K562 (cell line): ENCODE measurements around the gene NDUFAF2. TPM values are rescaled to one million over a fixed set of nuclear protein-coding genes. Genes with fewer than 3 reads are reported as not detected.
A peak's percentile ranks its signal among the peaks of the same experiment; 100 is the strongest.

Source experiments
- CAMTA2 ChIP-seq: fragments of 250-450 bp; sonication (Bioruptor Pico); conservative IDR thresholded peaks from 2 replicates; pipeline ENCODE4 v1.5.1; 2022
- CCAR2 ChIP-seq: fragments of 200-400 bp; formaldehyde crosslinking; IDR thresholded peaks from 2 replicates; pipeline ENCODE4 v1.6.1; 2017; ENCODE audit warnings: mild to moderate bottlenecking, low read depth, low read length
- CTBP1 ChIP-seq: fragments of 450-650 bp; IDR thresholded peaks from 2 replicates; pipeline ENCODE4 v1.6.1; 2016; ENCODE audit warnings: borderline replicate concordance
- EGR1 ChIP-seq: fragments of 450-650 bp; conservative IDR thresholded peaks from 2 replicates; pipeline ENCODE4 v1.6.1; 2017; ENCODE audit warnings: mild to moderate bottlenecking
- ELF2 ChIP-seq: fragments of 250-450 bp; sonication (Bioruptor Pico); IDR thresholded peaks from 2 replicates; pipeline ENCODE4 v1.5.0; 2021; ENCODE audit warnings: mild to moderate bottlenecking
- HBP1 ChIP-seq: fragments of 450-650 bp; formaldehyde crosslinking; IDR thresholded peaks from 2 replicates; pipeline ENCODE4 v1.4.0; 2022; ENCODE audit warnings: missing genetic modification characterization
- HDAC8 ChIP-seq: fragments of 450-650 bp; IDR thresholded peaks from 2 replicates; pipeline ENCODE4 v1.6.1; 2016; ENCODE audit warnings: mild to moderate bottlenecking, missing genetic modification characterization, moderate library complexity, missing compliant biosample characterization
- HOXB6 ChIP-seq: fragments of 250-450 bp; sonication (Bioruptor Pico); IDR thresholded peaks from 2 replicates; pipeline ENCODE4 v1.5.1; 2022; ENCODE audit warnings: mild to moderate bottlenecking, borderline replicate concordance
- MEF2A ChIP-seq: IDR thresholded peaks from 2 replicates; pipeline ENCODE4 v1.6.1; 2011; ENCODE audit warnings: low read depth, mild to moderate bottlenecking, low read length, moderate library complexity; ENCODE audit not compliant: control insufficient read depth
- PTBP1 ChIP-seq: fragments of 200-400 bp; formaldehyde crosslinking; IDR thresholded peaks from 2 replicates; pipeline ENCODE4 v1.6.1; 2017; ENCODE audit warnings: low read depth, low read length
- TBL1XR1 ChIP-seq, 2 experiments: IDR thresholded peaks; 2 replicates each; pipeline ENCODE4 v1.6.1; 2012; ENCODE audit warnings: improper control_type of control experiment in 2 of 2, low read length in 2 of 2, mild to moderate bottlenecking in 1 of 2
- THRB ChIP-seq: fragments of 450-650 bp; formaldehyde crosslinking; conservative IDR thresholded peaks from 2 replicates; pipeline ENCODE4 v1.4.0; 2022; ENCODE audit warnings: mild to moderate bottlenecking, missing genetic modification characterization
- U2AF1 ChIP-seq: fragments of 200-400 bp; formaldehyde crosslinking; optimal IDR thresholded peaks from 2 replicates; pipeline ENCODE3; 2017; ENCODE audit warnings: mild to moderate bottlenecking, low read depth, low read length, moderate library complexity
- ZNF165 ChIP-seq: fragments of 250-450 bp; sonication (Bioruptor Pico); IDR thresholded peaks from 2 replicates; pipeline ENCODE4 v1.4.0; 2020; ENCODE audit warnings: borderline replicate concordance
- ZNF224 ChIP-seq: sonication (generic); formaldehyde crosslinking; IDR thresholded peaks from 2 replicates; pipeline ENCODE4 v1.8.0; 2022; ENCODE audit warnings: mild to moderate bottlenecking, missing genetic modification reagents
- ZNF561 ChIP-seq: fragments of 450-650 bp; formaldehyde crosslinking; conservative IDR thresholded peaks from 2 replicates; pipeline ENCODE4 v1.4.0; 2020; ENCODE audit warnings: mild to moderate bottlenecking, moderate library complexity
- polyA plus RNA-seq, 8 experiments: library from polyadenylated mRNA; depleted of rRNA in 4 of 8; stranded (reverse) in 5 of 8; unstranded in 3 of 8; fragments of >200 nt; fragmentation: Nextera tagmentation in 2 of 8; fragmentation: Illumina TruSeq in 1 of 8; extraction: Ambion mirVana in 2 of 8; extraction: Trizol in 1 of 8; gene quantifications; 2 replicates each; pipeline versions ENCODE4 v1.2.1 to v1.2.3, GENCODE V29; 2011 to 2014; ENCODE audit warnings: inconsistent platforms in 1 of 8, missing spikeins in 1 of 8
- total RNA-seq, 7 experiments: library from RNA; depleted of rRNA in 6 of 7; stranded (reverse); fragments of >200 nt in 6 of 7; fragmentation: Illumina TruSeq in 2 of 7; extraction: Trizol in 2 of 7; gene quantifications; 2 replicates each; pipeline versions ENCODE4 v1.2.1 to v1.2.3, GENCODE V29; 2011 to 2021; ENCODE audit warnings: low replicate concordance in 1 of 7
- TF ChIP-seq, protein P1 (sequence below): fragments of 150-350 bp; IDR thresholded peaks from 2 replicates; pipeline ENCODE4 v1.6.1; 2014; ENCODE audit warnings: low read depth, mild to moderate bottlenecking, low read length, borderline replicate concordance
- TF ChIP-seq, protein P2 (sequence below): IDR thresholded peaks from 3 replicates; pipeline ENCODE4 v1.6.1; 2011; ENCODE audit warnings: borderline replicate concordance, mild to moderate bottlenecking, moderate library complexity; ENCODE audit not compliant: insufficient read length; ENCODE audit errors: extremely low read depth

Gene NDUFAF2
- total and polyA plus RNA-seq, 9 of the 15 experiments (the other 6 are each of a cell fraction or from before 2014, with no cell fraction given): 56.0 to 155 (median 95.9) TPM

DNA sequence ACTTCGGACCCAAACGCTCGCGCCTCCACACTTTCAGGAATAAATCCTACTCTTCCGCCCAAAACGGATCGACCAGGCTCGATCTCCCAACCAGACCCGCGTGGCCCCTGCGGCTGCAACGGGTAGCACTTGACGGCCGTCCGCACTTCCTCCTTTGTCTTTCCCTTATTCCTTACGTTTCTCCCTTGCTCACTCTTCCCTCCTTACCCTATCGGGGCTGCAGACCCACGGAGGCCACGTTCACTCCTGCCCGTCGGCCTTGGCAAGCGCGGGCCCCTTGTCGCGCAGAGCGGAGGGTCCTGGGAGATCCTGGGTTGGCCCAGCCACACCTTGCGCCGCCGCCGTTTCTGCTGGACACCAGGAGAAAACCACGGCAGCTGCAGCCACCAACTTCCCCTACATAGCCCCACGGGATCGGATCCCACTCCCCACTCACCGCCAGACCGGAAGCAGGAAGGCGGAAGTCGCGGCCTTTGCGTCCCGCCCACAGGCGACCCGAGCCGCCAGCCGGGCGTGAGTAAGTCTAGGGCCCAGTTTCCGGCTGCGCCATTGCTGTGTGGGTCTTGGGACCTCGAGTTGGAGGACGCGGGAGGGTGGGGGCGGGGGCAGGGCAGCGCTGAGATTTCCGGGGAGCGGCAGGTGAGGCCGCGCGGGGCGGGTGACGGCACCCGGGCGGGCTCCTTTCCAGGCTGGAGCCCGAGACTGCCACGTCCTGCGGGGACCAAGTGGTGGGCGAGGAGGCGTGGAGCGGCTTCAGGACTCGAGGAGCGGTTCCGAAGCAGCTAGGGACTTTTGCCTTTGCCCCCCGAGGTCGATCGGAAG, 217.2 kb downstream of the NDUFAF2 start, which contains the start of gene SMIM15 (continued):
- TF ChIP-seq, protein P1, sequence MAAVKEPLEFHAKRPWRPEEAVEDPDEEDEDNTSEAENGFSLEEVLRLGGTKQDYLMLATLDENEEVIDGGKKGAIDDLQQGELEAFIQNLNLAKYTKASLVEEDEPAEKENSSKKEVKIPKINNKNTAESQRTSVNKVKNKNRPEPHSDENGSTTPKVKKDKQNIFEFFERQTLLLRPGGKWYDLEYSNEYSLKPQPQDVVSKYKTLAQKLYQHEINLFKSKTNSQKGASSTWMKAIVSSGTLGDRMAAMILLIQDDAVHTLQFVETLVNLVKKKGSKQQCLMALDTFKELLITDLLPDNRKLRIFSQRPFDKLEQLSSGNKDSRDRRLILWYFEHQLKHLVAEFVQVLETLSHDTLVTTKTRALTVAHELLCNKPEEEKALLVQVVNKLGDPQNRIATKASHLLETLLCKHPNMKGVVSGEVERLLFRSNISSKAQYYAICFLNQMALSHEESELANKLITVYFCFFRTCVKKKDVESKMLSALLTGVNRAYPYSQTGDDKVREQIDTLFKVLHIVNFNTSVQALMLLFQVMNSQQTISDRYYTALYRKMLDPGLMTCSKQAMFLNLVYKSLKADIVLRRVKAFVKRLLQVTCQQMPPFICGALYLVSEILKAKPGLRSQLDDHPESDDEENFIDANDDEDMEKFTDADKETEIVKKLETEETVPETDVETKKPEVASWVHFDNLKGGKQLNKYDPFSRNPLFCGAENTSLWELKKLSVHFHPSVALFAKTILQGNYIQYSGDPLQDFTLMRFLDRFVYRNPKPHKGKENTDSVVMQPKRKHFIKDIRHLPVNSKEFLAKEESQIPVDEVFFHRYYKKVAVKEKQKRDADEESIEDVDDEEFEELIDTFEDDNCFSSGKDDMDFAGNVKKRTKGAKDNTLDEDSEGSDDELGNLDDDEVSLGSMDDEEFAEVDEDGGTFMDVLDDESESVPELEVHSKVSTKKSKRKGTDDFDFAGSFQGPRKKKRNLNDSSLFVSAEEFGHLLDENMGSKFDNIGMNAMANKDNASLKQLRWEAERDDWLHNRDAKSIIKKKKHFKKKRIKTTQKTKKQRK: no peak
- TF ChIP-seq PTBP1: no peak
- no peak for TF ChIP-seq HBP1 (CRISPR knock-in tag)
- no peak for TF ChIP-seq THRB (CRISPR knock-in tag)
- TF ChIP-seq EGR1: peak; percentile 76
- no peak for TF ChIP-seq CCAR2
- no peak for TF ChIP-seq ZNF561 (CRISPR knock-in tag)
- no peak for TF ChIP-seq ZNF224 (CRISPR knock-in tag)
- no peak for TF ChIP-seq MEF2A
- no peak for TF ChIP-seq U2AF1
- TF ChIP-seq ELF2: peak; percentile 87
- TF ChIP-seq, protein P2, sequence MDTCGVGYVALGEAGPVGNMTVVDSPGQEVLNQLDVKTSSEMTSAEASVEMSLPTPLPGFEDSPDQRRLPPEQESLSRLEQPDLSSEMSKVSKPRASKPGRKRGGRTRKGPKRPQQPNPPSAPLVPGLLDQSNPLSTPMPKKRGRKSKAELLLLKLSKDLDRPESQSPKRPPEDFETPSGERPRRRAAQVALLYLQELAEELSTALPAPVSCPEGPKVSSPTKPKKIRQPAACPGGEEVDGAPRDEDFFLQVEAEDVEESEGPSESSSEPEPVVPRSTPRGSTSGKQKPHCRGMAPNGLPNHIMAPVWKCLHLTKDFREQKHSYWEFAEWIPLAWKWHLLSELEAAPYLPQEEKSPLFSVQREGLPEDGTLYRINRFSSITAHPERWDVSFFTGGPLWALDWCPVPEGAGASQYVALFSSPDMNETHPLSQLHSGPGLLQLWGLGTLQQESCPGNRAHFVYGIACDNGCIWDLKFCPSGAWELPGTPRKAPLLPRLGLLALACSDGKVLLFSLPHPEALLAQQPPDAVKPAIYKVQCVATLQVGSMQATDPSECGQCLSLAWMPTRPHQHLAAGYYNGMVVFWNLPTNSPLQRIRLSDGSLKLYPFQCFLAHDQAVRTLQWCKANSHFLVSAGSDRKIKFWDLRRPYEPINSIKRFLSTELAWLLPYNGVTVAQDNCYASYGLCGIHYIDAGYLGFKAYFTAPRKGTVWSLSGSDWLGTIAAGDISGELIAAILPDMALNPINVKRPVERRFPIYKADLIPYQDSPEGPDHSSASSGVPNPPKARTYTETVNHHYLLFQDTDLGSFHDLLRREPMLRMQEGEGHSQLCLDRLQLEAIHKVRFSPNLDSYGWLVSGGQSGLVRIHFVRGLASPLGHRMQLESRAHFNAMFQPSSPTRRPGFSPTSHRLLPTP: no peak
- TF ChIP-seq TBL1XR1 (IDR thresholded peaks at IDR 0.05; ENCODE audit: low read length in 2 of 2): 0 out of 4 replicates have a peak, but pooled peaks of 1 of the 2 experiments have one; percentile 23
- TF ChIP-seq HOXB6: no peak
- no peak for TF ChIP-seq ZNF165 (CRISPR knock-in tag)
- no peak; the same call in 1 of the 2 replicates for TF ChIP-seq CTBP1
- TF ChIP-seq CAMTA2 (CRISPR knock-in tag): no peak
- TF ChIP-seq HDAC8 (tag): peak; percentile 37; the same call in 1 of the 2 replicates
